A549 (cell line): ENCODE data around the gene SLC35F3. TPM values are rescaled to one million over a fixed set of nuclear protein-coding genes. Genes with fewer than 3 reads are reported as not detected.

ENCODE experiments used
- ATAC-seq, 2 experiments: fragments of 200-7000 bp in 1 of 2; fragments of >200 bp in 1 of 2; cut with Nextera tagmentation in 1 of 2; cut with Tn5 transposase in 1 of 2; 3 replicates each; pipeline versions ENCODE4 v1.8.0 to v1.9.1; 2018 to 2020; ENCODE audit warnings: mild to moderate bottlenecking in 1 of 2, moderate library complexity in 1 of 2
- CTCF ChIA-PET: fragments of 300-600 bp; sonication (Branson Sonifier 250); formaldehyde crosslinking; extraction: SDS; loops from one replicate; lab custom pipeline; 2021; ENCODE audit warnings: antibody characterized with exemption, inconsistent platforms; lab: Yijun Ruan, JAX
- POLR2A ChIA-PET: fragments of 350-600 bp; formaldehyde crosslinking; extraction: SDS; loops from one replicate; lab custom pipeline; 2021; ENCODE audit warnings: antibody characterized with exemption, inconsistent platforms; lab: Yijun Ruan, JAX
- DNase-seq, 2 experiments: peaks; one replicate each; pipeline versions ENCODE4 v3.0.0 to v3.0.0-alpha.2; 2011 to 2016; ENCODE audit warnings: low read depth in 1 of 2, low spot score in 1 of 2
- FAIRE-seq: peaks from 2 replicates; lab custom pipeline; 2011; peaks lifted over from hg19 to GRCh38; lab: Jason Lieb, UNC
- H3K27ac ChIP-seq, 2 experiments: fragments of >200 bp; sonication (Bioruptor Twin); formaldehyde crosslinking; 3 replicates each; pipeline ENCODE4 v1.5.1; 2016 to 2017
- H3K4me1 ChIP-seq: fragments of >200 bp; sonication (Bioruptor Twin); formaldehyde crosslinking; 3 replicates; pipeline ENCODE4 v1.6.1; 2016
- H3K4me2 ChIP-seq: fragments of >200 bp; sonication (Bioruptor Twin); formaldehyde crosslinking; 3 replicates; pipeline ENCODE4 v1.6.1; 2016
- H3K4me3 ChIP-seq: fragments of >200 bp; sonication (Bioruptor Twin); formaldehyde crosslinking; 3 replicates; pipeline ENCODE4 v1.5.1; 2016
- H3K9me3 ChIP-seq: fragments of >200 bp; sonication (Bioruptor Twin); formaldehyde crosslinking; 3 replicates; pipeline ENCODE4 v1.6.1; 2016
- ATOH8 ChIP-seq: fragments of 250-450 bp; sonication (Bioruptor Pico); IDR thresholded peaks from 2 replicates; pipeline ENCODE4 v1.5.0; 2020; ENCODE audit warnings: low read depth, mild to moderate bottlenecking, moderate library complexity
- BHLHE40 ChIP-seq: IDR thresholded peaks from 2 replicates; pipeline ENCODE4 v1.6.1; 2012; ENCODE audit warnings: low read depth, low read length, inconsistent platforms
- CEBPB ChIP-seq, 2 experiments: fragments of >200 bp in 1 of 2; sonication (Bioruptor Twin) in 1 of 2; formaldehyde crosslinking in 1 of 2; IDR thresholded peaks; 2 replicates each; pipeline ENCODE4 v1.6.1; 2012 to 2016
- CHD2 ChIP-seq: fragments of 150-350 bp; IDR thresholded peaks from 2 replicates; pipeline ENCODE4 v1.6.1; 2014; ENCODE audit warnings: low read length; ENCODE audit not compliant: partially characterized antibody
- CHD4 ChIP-seq: fragments of 200-600 bp; sonication (generic); IDR thresholded peaks from 2 replicates; pipeline ENCODE4 v1.6.1; 2016; ENCODE audit warnings: antibody characterized with exemption, mild to moderate bottlenecking, borderline replicate concordance
- CTCF ChIP-seq: fragments of >200 bp; sonication (Bioruptor Twin); formaldehyde crosslinking; IDR thresholded peaks from 3 replicates; pipeline ENCODE4 v1.5.1; 2016
- ESRRA ChIP-seq: fragments of 150-350 bp; IDR thresholded peaks from 2 replicates; pipeline ENCODE4 v1.6.1; 2014; ENCODE audit warnings: mild to moderate bottlenecking, low read length, borderline replicate concordance
- FOSL2 ChIP-seq, 2 experiments: fragments of 450-650 bp in 1 of 2; fragments of >200 bp in 1 of 2; sonication (Bioruptor Twin) in 1 of 2; formaldehyde crosslinking; IDR thresholded peaks; 2 replicates each; pipeline versions ENCODE4 v1.5.0 to v1.6.1; 2016 to 2020; ENCODE audit warnings: mild to moderate bottlenecking in 1 of 2, moderate library complexity in 1 of 2
- GATA3 ChIP-seq: IDR thresholded peaks from 2 replicates; pipeline ENCODE4 v1.6.1; 2012; ENCODE audit warnings: borderline replicate concordance
- HDAC2 ChIP-seq: fragments of 200-600 bp; sonication (generic); IDR thresholded peaks from 2 replicates; pipeline ENCODE4 v1.6.1; 2016
- HOXA7 ChIP-seq: fragments of 250-450 bp; sonication (Bioruptor Pico); IDR thresholded peaks from 2 replicates; pipeline ENCODE4 v1.5.0; 2020; ENCODE audit warnings: mild to moderate bottlenecking, moderate library complexity
- HOXB13 ChIP-seq: fragments of 250-450 bp; sonication (Bioruptor Pico); IDR thresholded peaks from 2 replicates; pipeline ENCODE4 v1.5.0; 2020; ENCODE audit warnings: low read depth, mild to moderate bottlenecking, moderate library complexity
- HOXB5 ChIP-seq: fragments of 250-450 bp; sonication (Bioruptor Pico); IDR thresholded peaks from 2 replicates; pipeline ENCODE4 v1.5.0; 2020; ENCODE audit warnings: mild to moderate bottlenecking, moderate library complexity
- KDM5A ChIP-seq: fragments of 200-600 bp; sonication (generic); IDR thresholded peaks from 2 replicates; pipeline ENCODE4 v1.6.1; 2016; ENCODE audit warnings: antibody characterized with exemption, mild to moderate bottlenecking
- MAFK ChIP-seq: fragments of 450-650 bp; IDR thresholded peaks from 2 replicates; pipeline ENCODE4 v1.6.1; 2014; ENCODE audit not compliant: partially characterized antibody
- MAX ChIP-seq: IDR thresholded peaks from 2 replicates; pipeline ENCODE4 v1.6.1; 2012
- MYC ChIP-seq: IDR thresholded peaks from 2 replicates; pipeline ENCODE4 v1.6.1; 2012; ENCODE audit warnings: mild to moderate bottlenecking, inconsistent platforms, low read length, improper control_type of control experiment, borderline replicate concordance
- NFE2L2 ChIP-seq: fragments of 150-350 bp; conservative IDR thresholded peaks from 2 replicates; pipeline ENCODE4 v1.6.1; 2014; ENCODE audit warnings: low read length
- PBX3 ChIP-seq: IDR thresholded peaks from 2 replicates; pipeline ENCODE4 v1.6.1; 2012
- PHF8 ChIP-seq: fragments of 200-600 bp; sonication (generic); IDR thresholded peaks from 2 replicates; pipeline ENCODE4 v1.6.1; 2016; ENCODE audit warnings: low read depth, mild to moderate bottlenecking, antibody characterized with exemption, moderate library complexity, borderline replicate concordance
- RCOR1 ChIP-seq: fragments of 150-350 bp; IDR thresholded peaks from 2 replicates; pipeline ENCODE4 v1.6.1; 2014; ENCODE audit warnings: antibody characterized with exemption, low read length, low read depth
- ZC3H11A ChIP-seq: fragments of 450-650 bp; IDR thresholded peaks from 2 replicates; pipeline ENCODE4 v1.6.1; 2014; ENCODE audit warnings: antibody characterized with exemption, mild to moderate bottlenecking
- ZFP36 ChIP-seq: fragments of 450-650 bp; IDR thresholded peaks from 2 replicates; pipeline ENCODE4 v1.6.1; 2014; ENCODE audit warnings: borderline replicate concordance; ENCODE audit not compliant: partially characterized antibody
- ZNF302 ChIP-seq: fragments of 250-450 bp; sonication (Bioruptor Pico); IDR thresholded peaks from 2 replicates; pipeline ENCODE4 v1.9.0; 2021; ENCODE audit warnings: inconsistent platforms, mild to moderate bottlenecking, moderate library complexity
- WGBS: methylation state at CpG from one replicate; pipeline ENCODE4 v1.1.6; 2017; ENCODE audit errors: missing lambda C conversion rate; 5-methylcytosine and 5-hydroxymethylcytosine counted together
- polyA plus RNA-seq, 4 experiments: library from polyadenylated mRNA; depleted of rRNA in 3 of 4; stranded (reverse); fragments of >200 nt; fragmentation: RNase III in 1 of 4; extraction: RNeasy Plus Mini Kit Qiagen cat#74134 plus additional on column Dnase treatment in 1 of 4; gene quantifications; 2 replicates in 3 of 4; 3 replicates in 1 of 4; pipeline ENCODE4 v1.2.3, GENCODE V29; 2011 to 2017

Gene SLC35F3
- polyA plus RNA-seq, 2 of the 4 experiments (the other 2 are of a cell fraction): 5.5 to 7.8 TPM

GRCh38 chr1:234362558-234362957 is 458.1 kb downstream of the SLC35F3 start:
- ChIA-PET POLR2A (no interaction called here), CTCF (no interaction called here)
- TF ChIP-seq CEBPB (IDR thresholded peaks at IDR 0.05): no peak
- TF ChIP-seq MAFK: peak; percentile 86
- TF ChIP-seq NFE2L2: no peak
- no peak for TF ChIP-seq KDM5A
- Histone ChIP-seq H3K27ac (no peak overlapping the region), H3K4me1 (no peaks in the 10 kb centered on the region), H3K4me2 (no peak overlapping the region), H3K4me3 (no peak overlapping the region), H3K9me3 (no peaks in the 10 kb centered on the region)
- FAIRE-seq (no peak), DNase-seq (no peak), ATAC-seq (no peak)
- 77% methylated on average over 2 of the region's 2 CpGs for WGBS

DNA sequence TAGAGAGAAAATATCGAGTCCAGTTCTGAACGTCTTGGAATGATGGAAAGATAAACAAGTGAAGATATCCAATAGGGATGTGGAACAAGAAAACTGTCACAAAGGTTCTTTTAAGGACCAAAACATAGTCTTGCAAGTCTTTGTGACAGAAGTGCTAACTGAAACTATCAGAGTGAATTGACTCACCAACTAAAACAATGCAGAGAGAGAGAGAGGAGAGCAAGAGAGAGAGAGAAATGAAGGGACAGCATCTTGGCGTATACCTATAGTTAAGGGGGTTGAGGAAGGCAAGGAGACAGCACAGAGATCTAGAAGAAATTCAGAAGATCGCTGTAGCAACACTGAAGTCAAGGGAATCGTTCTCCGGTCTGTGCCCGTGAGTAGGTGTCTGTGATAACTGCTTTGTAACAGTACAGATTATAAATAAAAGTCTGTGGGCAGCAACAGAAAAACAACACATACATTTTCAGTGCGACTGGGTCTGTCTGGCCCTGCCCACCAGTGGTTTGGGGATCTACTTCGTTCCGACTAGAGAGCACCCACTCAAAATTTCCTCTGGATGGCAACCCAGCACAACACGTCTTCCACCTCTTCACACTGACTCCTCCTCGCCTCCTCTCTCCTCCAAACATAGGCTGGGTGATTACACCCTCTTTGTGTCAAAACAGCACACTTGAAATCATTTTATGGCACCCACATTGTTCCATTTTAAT is 464.0 kb downstream of the SLC35F3 start:
- CTCF ChIA-PET: interaction anchor here (1.5 to 1.6 kb wide), 2 partner anchors 58 to 257 kb away, joined by 3 to 4 read pairs; no protein-coding TSS in a partner anchor

DNA sequence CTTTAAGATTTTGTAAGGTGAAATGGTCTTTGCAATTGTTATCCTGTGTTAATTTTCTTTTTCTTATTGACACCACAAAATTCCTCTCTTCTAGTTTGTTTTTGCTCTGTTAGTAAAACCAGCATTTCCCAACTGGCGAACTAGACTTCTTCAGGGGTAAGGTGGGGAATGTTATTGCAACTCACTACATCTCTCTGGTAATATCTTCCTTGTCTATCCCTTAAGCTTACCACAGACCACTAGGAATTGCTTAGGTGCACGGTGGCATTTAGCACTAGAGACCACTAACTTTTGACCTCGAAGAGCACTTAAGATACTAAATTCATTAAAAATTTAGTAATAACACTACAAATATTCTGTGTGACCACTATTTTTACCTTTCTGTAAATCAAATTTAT is 464.6 kb downstream of the SLC35F3 start:
- no peak overlapping the region for H3K4me3 ChIP-seq
- no peak overlapping the region; the same call in 2 of the 3 replicates for H3K4me2 ChIP-seq

More for the DNA sequence above, 464.0 kb downstream of the SLC35F3 start:
- Histone ChIP-seq H3K27ac (peak overlapping the region; percentile 83 to 95), H3K4me3 (no peak overlapping the region), H3K9me3 (no peaks in the 10 kb centered on the region), H3K4me1 (peaks cover 32% of the 10 kb centered on the region), H3K4me2 (no peak overlapping the region)
- POLR2A ChIA-PET: no interaction called here
- FAIRE-seq (no peak), ATAC-seq (no peak), DNase-seq (no peak)
- no peak for TF ChIP-seq ATOH8 (CRISPR knock-in tag)
- TF ChIP-seq ZNF302 (CRISPR knock-in tag): no peak
- no peak for TF ChIP-seq BHLHE40
- no peak for TF ChIP-seq PHF8
- no peak for TF ChIP-seq MYC
- no peak for TF ChIP-seq HDAC2
- WGBS: 91% methylated on average over 12 of the region's 12 CpGs

DNA sequence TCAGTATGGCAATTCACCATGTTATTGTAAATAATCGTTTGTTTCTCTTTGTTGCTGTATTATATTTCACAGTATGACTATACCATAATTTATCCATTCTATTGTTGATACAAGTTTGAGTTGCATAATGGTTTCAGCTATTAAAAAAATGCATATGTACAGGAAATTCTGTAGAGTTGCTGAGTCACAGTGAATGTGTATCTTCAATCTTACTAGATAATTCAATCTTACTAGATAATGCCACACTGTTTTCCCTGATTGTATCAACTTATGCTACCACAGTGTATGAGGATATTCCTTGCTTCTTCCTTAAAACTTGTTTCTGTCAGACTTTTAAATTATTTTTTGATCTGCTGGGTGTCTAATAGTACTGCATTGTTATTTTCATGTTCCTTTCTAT is 465.3 kb downstream of the SLC35F3 start:
- TF ChIP-seq HOXB5 (0 out of 2 replicates have a peak, but pooled peaks have one; percentile 47), ZFP36 (no peak), ZC3H11A (no peak), GATA3 (peak; percentile 27; the same call in 1 of the 2 replicates), HOXB13 (CRISPR knock-in tag) (peak; percentile 66; the same call in 1 of the 2 replicates), NFE2L2 (peak; percentile 95), MAX (0 out of 2 replicates have a peak, but pooled peaks have one; percentile 14), CHD4 (no peak), PBX3 (no peak), HOXA7 (peak; percentile 12; the same call in 1 of the 2 replicates), MAFK (peak; percentile 98), CEBPB (IDR thresholded peaks at IDR 0.05) (peak; percentile 28 to 90; a peak in 3 of 4 replicates), FOSL2 (IDR thresholded peaks at IDR 0.05) (no peak), FOSL2 (CRISPR knock-in tag; IDR thresholded peaks at IDR 0.05) (0 out of 2 replicates have a peak, but pooled peaks have one; percentile 11), CTCF (no peak), ZNF302 (CRISPR knock-in tag) (no peak)
- TF ChIP-seq, all 56 proteins: peak for 9
- Histone ChIP-seq H3K4me3 (no peak overlapping the region), H3K9me3 (no peaks in the 10 kb centered on the region), H3K4me2 (peak overlapping the region; percentile 35), H3K27ac (peak overlapping the region; percentile 83 to 95), H3K4me1 (peaks cover 37% of the 10 kb centered on the region)
- ChIA-PET POLR2A (no interaction called here), CTCF (interaction anchor here (0.9 to 1.2 kb wide), 2 partner anchors 9 to 60 kb away, joined by 3 to 4 read pairs; no protein-coding TSS in a partner anchor)
- peak in 1 of 2 experiments; percentile 75 for DNase-seq
- 2% methylated on average over 1 of the region's 1 CpG for WGBS
- FAIRE-seq: no peak
- no peak for ATAC-seq

More for the DNA sequence above, 464.6 kb downstream of the SLC35F3 start:
- peak overlapping the region; percentile 83 to 95 for H3K27ac ChIP-seq
- CTCF ChIA-PET: interaction anchor here (0.9 to 1.6 kb wide), 2 partner anchors 8 to 257 kb away, joined by 3 read pairs; no protein-coding TSS in a partner anchor
- no peak for ATAC-seq
- no peaks in the 10 kb centered on the region for H3K9me3 ChIP-seq
- H3K4me1 ChIP-seq: peaks cover 32% of the 10 kb centered on the region
- DNase-seq: no peak
- POLR2A ChIA-PET: no interaction called here
- TF ChIP-seq CHD2 (no peak), ESRRA (no peak), RCOR1 (no peak)
- WGBS: 96% methylated on average over 3 of the region's 3 CpGs
- no peak for FAIRE-seq
